Measurements from ENCODE around the gene KLF15.

KLF15 gene

DNA sequence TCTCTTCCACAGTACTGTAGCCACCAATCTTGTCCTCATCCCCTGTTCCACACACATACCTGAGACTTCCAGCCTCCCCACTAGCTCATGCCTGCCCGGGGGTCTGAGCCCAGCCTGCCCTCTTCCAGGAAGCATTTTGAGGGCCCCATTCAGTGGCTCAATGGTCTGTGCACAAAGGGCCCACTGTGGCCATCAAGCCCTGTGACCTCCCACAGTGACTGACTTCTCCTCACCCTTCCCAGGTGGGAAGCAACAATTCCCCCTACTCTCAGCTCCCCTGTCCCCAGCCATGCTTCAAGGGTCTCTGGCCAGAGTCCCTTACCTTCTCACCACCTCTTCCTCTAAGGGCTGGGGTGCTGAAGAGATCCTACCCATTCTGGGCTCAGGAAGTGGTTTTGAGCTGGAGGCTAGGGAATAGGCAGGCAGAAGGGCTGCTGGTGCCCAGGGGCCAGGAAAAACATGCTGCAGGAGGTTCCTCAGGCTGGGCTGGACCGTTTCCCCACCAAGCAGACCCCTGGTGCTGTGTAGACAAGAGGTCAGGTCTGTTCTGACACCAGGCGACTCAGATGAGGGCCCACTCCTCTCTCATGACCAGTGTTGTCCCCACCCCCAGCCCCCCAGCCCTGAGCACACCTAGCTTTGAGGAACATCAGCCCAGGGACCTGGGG is 3.0 kb upstream of the KLF15 start:
- DNase-seq: no peak

DNA sequence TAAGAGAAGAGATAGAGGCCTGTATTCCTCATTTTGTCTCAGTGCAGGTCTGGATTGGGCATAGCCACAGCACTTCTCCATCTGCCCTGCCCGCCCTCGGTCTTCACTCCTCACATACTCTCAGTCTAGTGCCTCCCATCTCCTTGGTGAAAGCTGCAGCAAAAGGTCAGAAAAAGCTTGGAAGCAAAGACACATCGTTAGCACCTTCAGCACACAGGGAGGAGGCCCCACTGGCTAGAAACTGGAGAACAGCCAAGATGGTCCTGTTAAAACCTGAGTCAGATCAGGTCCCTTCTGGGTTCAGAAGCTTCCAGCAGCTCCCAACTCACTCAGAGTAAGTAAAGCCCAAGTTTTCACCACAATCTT is 1.6 kb upstream of the KLF15 start:
- DNase-seq: no peak

DNA sequence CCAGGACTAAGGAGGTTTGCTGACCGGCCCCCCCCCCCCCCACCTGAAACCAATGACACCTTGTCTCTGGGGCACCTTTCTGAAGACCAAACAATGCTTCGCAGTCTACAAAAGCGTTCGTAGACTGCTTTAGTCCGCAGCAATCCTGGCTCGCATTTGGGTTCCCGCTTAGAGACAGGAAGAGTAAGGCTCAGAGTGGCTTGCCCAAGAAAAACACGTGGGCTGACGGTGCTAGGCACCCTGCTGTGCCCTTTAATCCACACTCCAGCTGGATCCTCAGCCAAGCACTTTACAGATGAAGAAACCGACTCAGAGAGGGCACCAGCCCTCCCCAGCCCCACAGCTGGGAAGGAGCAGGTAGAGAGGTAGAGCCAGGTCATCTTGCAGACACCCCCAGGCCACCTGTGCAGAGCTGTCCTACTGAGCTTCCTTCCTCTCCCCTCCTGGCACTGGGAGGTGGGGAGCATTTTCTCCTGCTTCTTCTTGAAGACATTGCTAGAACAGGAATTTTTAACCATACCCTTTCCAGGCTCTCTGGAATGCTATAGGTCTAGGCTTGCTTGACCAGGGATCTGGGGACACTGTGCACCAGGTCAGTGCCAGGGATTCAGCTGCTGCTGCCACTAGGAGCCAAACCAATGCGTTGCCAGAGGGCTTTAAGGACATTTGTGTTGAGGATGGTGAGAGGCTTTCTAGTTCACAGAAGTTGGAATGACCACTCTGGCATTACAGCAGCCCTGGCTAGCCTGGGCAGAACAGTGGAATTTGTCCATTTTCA is 1.0 kb upstream of the KLF15 start:
- no peak for DNase-seq

DNA sequence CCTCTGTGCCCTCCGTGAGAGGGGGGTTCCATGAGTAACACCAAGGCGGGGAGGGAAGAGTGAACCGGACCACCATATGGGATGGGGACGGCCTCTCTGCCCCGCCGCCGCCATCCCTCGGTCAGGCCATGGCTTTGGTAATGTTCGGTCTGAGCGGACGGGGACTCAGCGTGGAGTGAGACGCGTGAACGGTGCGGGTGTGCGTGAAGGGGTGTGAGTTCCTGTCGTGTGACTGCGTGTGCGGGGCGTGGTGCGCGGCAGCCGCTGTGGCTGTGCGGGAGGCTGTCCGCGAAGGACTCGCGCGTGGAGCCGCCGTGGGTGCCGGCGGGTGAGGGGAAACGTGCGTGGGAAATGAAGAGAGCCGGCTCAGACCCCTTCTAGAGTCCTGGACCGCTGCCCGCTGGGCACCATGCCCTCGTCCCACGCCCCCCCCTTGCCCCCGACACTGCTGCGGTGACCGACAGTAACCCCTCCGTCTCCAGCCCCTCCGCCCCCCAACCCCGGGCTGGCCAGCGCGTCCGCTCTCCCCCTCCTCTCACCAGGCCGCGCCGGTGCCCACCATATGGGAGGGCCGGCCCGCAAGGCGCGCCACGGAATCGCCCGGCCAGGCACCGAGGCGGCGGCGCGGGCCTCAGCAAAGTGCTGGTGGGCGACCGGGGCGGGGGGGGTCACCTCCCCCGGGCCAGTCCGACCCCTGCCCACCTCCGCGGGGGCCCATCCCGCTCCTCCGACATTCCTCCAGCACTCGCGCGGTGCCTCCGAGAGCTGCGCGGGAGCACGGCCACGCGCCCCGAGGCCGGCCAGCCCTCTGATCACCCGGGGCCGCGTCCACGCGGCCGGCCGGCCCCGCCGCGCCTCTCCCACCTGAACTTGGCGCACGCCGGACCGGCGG is 589 bp downstream of the KLF15 start:
- DNase-seq: no peak

DNA sequence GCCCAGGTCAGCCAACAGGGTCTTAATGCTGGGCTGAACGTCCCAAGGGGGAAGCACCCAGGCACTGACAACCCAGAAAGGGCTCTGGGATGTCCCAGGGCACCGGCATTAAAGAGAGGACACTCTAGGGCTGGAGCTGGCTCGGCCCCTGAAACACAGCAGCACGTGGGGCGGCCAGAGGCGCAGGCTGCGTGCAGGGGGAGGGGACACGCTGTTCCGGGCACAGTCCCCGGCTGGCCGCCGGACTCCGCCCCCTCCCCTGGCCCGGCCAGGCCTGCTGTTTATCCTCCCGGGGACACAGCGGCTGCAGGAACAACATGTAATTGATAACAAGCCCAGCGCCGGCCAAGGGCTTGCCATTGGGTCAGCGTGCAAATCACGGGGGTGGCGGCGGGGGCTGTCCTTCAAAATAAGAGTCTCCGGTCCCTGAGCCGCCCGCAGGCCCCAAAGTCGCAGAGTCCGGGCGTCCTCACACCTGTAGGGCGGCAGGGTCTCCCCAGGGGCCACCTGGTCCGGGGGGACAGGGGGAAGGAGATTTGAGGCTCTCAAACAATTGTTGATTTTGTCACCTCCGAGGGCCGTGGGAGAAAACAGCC is 1.3 kb downstream of the KLF15 start:
- DNase-seq: no peak

DNA sequence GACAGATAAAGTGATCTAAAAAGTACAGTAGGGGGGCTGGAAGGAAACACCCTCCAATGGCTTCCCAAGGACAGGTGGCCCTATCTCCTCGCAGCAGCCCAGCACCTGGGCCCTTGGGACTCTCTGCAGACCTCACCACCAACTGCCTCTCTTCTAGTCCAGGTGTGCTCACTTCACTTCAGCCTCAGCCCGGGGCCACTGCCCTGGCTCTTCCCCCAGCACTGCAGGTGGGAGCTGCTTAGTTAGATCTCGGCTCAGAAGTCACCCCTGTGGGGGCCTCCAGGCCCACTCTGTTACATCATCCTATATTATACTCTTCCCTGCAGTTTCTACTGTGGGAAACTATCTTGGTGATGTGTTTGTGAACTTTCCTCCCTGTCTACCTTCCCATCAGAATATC is 2.0 kb downstream of the KLF15 start:
- DNase-seq: no peak

DNA sequence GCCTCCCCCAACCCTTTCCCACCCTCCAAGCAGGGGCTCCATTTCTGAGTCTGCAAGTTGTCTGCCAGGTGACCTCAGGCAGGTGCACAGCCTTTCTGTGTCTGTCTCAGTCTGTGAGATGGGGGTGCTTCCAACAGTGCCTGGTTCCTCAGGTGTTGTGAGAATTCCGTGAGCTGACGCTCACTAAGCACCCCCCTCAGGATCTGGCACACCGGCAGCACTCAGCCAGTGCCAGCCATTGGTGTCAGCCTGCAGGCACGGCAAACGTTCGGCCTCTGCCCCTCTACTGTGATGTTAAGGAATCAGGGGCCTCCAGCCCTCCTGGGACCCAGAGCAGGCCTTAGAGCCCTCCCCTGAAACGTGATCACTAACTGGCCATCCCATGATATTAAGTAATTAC is 2.4 kb downstream of the KLF15 start:
- DNase-seq: no peak

DNA sequence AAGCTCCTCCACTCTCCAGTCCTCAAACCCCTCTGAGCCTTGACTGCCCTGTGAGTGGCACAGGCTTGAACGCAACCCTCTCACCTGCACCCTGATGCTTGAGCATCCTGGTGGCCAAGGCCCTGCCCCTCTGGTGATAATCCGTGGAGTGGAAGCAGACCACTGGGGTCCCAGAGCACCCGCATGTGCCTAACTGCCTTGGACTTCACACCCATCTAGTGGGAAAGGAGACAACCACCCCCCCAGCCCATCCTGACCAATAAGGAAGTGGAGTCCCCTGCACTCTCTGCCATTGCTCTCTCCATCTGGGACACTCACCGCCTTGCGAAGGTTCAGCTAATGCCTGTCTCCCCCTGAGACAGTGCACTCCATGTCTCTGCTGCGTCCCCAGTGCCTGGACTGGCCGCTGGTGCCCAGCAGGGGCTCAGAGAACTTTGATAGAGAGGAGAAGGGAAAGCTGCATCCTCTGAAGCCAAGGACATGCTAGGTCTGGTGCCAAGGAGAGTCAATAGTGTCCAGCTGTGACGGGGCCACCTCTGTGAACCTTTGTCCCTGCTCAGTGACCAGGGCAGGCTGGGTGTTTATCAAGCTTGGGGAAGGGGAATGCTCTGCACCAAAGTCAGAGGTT is 3.4 kb downstream of the KLF15 start:
- DNase-seq: no peak

DNA sequence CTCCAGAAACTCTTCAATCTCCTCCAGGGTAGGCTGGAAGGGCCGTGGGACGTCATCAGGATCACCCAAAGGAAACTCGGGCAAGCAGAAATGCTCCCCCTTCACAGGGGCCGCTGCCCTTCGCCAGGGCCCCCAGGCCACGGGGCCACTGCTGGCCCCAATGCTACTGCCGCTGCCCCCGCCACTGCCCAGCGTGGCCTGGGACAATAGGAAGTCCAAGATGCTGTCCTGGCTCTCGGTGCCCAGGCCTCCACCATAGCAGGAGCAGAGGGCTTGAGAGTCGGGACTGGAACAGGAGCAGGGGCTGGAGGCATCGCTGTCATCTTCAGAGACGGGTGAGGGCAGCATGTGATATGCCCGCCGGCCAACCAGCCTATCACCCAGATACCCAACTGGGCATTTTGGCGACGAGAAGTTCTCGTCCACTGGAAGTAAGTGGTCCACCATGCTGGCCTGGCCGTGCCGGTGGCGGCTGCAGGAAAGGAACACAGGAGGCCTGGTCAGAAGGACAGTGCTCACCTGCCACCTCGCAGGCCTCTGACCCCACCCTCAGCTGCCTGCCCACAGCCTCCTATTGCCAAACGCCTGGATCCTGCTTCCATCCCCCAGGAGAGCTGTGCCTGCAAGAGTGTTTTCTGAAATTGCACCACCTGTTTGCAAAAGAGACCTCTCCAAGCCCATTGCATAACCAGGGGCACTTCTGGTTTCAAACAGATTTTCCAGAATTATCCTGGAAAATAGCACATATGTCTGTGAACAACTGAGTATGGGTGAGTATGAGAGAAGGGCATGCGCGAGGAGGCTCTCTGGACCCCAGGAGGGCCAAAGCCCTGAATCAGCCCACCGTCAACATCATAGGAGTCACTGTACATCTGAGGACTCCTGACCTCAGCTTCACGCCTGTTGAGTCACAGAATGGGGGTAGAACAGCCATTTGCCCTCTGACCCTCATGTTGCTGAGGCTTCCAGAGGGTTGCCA is 4.4 kb downstream of the KLF15 start:
- no peak for DNase-seq

DNA sequence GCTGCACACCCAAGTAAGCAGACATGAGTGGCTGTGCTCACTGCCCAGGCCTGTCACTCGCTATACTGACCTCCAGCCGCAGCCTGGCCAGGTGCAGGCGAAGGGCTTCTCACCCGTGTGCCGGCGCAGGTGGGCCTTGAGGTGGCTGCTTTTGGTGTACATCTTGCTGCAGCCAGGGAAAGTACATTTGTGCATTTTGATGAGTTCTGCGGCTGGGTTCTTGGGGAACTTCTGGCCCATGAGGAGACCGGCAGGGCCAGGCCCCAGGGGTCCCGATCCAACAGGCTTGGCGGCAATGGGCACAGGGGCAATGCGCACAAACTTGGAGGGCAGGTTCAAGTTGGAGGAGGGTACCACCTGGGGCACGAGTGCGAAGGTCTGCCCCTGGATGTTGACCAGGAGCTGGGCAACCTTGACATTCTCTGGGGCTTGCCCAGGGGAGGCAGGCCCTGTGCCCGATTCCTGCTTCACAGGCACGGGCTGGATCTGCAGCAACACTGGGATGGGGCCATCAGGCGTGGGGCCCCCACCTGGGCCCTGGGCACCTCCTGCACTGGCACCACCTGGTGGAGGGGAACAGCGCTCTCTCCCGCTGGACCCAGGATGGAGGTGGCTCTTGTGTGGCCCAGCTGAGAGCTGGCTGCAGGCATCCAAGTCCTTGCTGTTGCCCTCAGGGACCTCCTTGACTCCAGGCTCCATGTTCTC is 5.3 kb downstream of the KLF15 start:
- DNase-seq: no peak

DNA sequence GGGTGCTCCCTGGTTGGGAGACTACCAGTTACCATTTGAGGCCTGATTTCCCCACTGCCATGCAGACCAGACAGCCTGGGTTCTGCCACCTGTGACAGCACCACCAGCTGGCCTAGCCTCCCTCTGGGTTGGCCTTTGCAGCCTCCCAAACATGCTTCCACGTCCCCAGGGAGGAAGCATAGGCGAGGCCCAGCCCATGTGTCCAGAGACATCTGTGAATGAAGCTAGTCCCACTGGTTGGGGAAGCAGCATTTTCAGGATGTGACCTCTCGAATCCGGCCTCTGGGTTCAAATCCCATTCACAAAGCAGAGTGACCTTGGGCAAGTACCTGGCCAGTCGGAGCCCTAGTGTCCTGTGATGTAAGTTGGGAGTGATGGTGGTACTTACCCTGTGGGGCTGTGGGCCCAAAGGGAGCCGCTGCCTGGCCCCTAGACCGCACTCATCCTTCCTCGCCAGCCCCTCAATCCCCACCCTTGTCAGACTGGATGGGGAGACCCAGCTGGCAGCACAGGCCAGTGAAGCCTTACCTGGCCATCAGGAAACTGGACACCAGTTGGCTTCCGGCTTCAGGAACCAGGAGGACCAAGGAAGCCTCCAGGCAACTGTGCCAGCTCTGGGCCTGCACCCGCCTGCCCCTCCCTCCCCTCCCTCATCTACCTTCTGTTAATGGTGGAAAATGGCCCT is 6.0 kb downstream of the KLF15 start:
- no peak for DNase-seq

DNA sequence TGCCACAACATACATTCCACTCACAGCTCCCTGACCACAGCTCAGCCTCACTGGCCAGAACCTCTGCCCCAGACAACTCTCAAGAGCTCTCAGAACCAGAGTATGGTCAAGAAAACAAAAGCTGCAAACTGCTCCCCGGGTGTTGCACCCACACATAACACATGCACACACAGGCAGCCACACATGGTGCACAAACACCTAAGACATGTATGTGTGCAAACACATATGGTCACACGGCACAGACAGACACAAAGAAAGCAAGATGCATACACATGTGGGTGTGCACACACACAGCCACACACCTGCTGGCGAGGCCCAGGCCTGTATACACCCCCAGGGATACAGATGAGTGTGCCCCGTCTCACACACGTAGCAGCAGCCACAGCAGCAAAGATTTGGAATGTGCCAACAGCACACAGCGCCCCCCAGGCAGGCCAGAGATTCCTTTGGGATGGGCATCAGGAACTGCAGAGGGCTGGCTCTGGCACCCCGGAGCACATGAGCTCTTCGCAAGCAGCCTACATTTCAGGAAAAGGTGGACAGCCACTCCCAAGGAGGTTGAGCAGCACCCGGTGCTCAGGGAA is 6.6 kb downstream of the KLF15 start:
- DNase-seq: no peak

DNA sequence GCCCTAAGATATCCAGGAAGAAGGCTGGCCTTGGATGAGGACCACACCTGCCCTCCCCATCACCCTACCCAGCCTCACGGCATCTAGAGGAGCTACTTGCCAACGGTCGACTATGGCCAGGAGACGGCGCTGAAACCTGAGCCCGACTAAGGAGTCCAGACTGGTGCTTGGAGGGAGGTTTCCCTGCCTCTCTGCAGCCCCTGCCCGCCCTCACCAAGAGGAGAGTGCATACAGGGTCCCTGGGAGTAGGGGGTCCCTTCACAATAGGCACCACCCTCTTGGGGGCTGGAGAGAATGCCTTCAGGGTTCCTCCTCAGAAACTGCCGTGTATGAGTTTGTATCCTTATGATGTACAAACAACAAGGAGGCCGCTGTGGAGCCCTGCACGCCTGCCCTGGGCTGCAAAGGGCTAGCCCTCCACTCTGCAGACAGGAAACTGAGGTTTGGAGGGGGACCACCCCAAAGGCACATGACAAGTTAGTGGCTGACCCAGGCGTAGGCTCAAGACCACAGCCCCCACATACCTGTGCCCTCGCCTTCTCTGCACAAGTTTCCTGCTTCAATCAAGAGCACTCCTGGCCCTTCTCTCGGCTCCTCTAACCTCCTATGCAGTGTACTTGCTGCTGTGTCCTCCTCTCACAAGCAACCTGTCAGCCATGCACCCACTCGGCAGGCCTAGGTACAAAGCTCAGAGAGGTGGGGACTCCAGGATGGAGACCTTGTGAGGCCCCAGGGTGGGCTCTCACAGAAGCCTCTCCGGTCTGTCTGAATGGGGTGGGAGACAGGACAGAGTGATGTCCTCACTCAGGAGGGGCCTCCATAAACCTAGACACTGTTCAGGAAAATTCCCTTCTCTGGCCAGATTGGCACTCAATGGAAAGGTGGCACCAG is 7.4 kb downstream of the KLF15 start:
- no peak for DNase-seq

DNA sequence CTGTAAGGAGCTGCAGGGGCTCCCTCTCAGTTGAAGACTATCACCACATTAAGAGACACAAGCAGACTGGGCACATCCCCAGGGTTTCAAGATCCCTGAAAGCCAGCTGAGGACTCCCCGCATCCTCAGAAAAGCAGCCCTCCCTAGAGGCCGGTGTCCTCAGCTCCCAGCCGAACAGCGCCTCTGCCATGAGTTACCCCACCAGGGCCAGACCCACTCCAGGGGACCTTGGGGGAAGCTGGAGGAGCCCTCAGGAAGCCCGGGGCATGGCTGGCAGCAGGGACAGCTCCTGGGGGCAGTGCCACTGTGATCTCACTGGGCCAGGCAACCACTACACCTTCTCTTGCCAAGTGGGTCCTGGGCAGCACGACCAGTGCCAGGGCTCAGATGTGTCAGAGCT is 8.1 kb downstream of the KLF15 start:
- DNase-seq: no peak

DNA sequence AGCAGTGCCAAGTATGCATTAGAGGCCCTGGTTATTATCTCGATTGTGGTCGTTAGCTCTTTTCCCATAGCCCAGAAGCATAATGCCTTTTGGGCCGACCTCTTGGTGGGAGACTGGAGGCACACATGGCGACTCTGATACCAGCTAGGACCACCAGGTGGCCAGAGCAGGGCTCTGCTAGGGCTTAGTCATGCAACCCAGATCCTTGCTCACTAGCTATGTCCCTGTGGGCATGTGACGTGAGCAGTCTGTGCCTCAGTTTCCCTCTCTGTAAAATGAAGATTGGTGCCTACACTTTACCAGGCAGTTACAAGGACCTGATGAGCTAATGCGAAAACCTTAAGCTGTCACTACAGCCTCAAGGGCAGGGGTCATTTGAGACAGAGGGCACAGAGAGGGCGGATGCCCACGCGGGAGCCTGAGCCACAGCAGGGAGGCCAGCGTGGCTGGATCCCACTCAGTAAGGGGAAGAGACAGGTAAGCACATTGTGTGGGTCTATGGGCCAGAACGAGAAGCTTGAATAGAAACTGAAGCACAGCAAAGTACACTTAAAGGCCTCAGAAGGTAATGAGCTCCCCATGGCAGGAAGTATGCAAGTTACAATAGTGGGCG is 8.8 kb downstream of the KLF15 start:
- DNase-seq: no peak

DNA sequence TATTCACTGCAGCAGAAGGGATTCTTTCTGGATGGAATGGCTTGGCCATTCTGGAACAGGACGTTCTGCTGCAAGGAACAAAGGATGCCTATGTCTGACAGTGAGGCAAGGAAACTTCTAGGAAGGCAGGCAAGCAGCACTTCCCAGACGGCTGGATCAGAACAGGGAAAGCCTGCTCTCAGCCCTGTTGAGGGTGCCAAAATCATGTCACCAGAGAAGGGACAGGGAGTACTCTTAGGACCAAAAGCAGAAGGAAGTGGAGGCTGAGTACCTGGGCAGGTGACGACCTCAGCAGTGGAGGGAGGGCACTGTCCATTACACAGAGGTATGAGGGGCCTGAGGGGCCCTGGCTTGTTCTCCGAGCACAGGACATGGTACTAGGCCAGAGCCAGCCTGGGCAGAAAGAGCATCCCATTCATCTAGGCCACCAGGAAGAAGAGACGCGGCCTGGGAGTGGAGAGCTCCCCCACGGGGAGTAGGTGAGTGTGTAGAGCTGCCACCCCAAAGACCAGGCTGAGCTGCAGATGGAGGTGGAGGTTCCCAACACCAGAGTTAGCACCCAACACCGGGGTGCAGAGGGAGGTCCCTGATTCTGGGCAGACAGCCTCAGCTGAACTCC is 9.6 kb downstream of the KLF15 start:
- no peak for DNase-seq

DNA sequence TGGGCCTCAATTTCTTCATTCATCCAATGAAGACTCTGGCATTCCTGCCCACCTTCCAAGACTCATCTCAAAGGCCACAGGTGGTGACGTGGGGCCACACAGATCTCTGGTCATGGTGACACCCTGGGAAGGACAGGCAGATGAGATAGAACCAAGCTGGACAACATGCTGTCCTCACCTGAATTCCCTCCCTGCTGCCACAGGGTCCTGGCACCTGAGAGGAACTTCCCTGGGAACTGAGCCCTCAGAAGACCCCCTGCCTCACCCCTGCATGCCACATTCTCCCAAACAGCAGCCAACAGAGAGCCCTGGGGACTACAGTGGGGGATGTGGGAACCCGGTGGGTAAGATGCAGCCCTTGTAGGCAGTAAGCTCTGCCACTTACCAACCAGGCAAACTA is 10.7 kb downstream of the KLF15 start:
- no peak for DNase-seq

Measured in DMS153 (cell line).